GM12878 (cell line): Measurements from ENCODE around the gene TRIM38. TPM values are rescaled to one million over a fixed set of nuclear protein-coding genes. Genes with fewer than 3 reads are reported as not detected.
A peak's percentile ranks its signal among the peaks of the same experiment; 100 is the strongest.

ENCODE experiments used
- ATAC-seq: fragments of 200-7000 bp; cut with Tn5 transposase; 3 replicates; pipeline ENCODE4 v1.9.1; 2020; ENCODE audit warnings: mild to moderate bottlenecking, moderate library complexity
- BruUV-seq: library from RNA; stranded (reverse); fragments of 400-500 nt; replicated peaks from 2 replicates; lab custom pipeline; 2021; lab: Mats Ljungman, UMichigan
- CTCF ChIA-PET: fragments of 300-600 bp; sonication (Branson Sonifier 250); formaldehyde crosslinking; extraction: SDS; loops from one replicate; lab custom pipeline; 2021; ENCODE audit warnings: inconsistent platforms; lab: Yijun Ruan, JAX
- POLR2A ChIA-PET: fragments of 350-600 bp; formaldehyde crosslinking; extraction: SDS; loops from one replicate; lab custom pipeline; 2021; ENCODE audit warnings: inconsistent platforms; lab: Charles Lee
- RAD21 ChIA-PET: fragments of 300-600 bp; sonication (Branson Sonifier 250); formaldehyde crosslinking; loops from one replicate; lab custom pipeline; 2023; ENCODE audit warnings: antibody characterized with exemption; ENCODE audit not compliant: unreplicated experiment; lab: Charles Lee
- SMC1A ChIA-PET: fragments of 300-600 bp; sonication (Branson Sonifier 250); formaldehyde crosslinking; loops from one replicate; lab custom pipeline; 2023; ENCODE audit not compliant: unreplicated experiment, uncharacterized antibody; lab: Charles Lee
- DNase-seq: peaks from one replicate; pipeline ENCODE4 v3.0.0-alpha.2; 2011; ENCODE audit warnings: low read depth, low spot score
- FAIRE-seq: peaks from 3 replicates; lab custom pipeline; 2011; peaks lifted over from hg19 to GRCh38; lab: Jason Lieb, UNC
- H2AFZ ChIP-seq: 2 replicates; pipeline ENCODE4 v1.6.0; 2011; ENCODE audit warnings: low read depth, low read length, control low read depth; ENCODE audit not compliant: control insufficient read depth
- H3K27ac ChIP-seq: 2 replicates; pipeline ENCODE4 v1.5.1; 2011; ENCODE audit warnings: control low read depth; ENCODE audit not compliant: control insufficient read depth, insufficient read depth
- H3K27me3 ChIP-seq, 2 experiments: replicated peaks in 1 of 2; 2 replicates each; pipeline versions ENCODE4 v1.6.0 to v1.6.1; 2011; ENCODE audit warnings: low read length in 1 of 2; ENCODE audit not compliant: control insufficient read depth in 2 of 2, insufficient read depth in 2 of 2
- H3K36me3 ChIP-seq, 2 experiments: 2 replicates each; pipeline ENCODE4 v1.5.1; 2011; ENCODE audit warnings: low read length in 1 of 2; ENCODE audit not compliant: control insufficient read depth in 2 of 2, insufficient read depth in 2 of 2
- H3K4me1 ChIP-seq: 2 replicates; pipeline ENCODE4 v1.6.1; 2011; ENCODE audit warnings: mild to moderate bottlenecking, low read length, moderate library complexity, mixed read lengths; ENCODE audit not compliant: control insufficient read depth, insufficient read depth
- H3K4me2 ChIP-seq: 2 replicates; pipeline ENCODE4 v1.6.0; 2011; ENCODE audit warnings: control low read depth; ENCODE audit not compliant: control insufficient read depth, insufficient read depth
- H3K4me3 ChIP-seq: fragments of 200-600 bp; sonication (generic); 2 replicates; pipeline ENCODE4 v1.5.1; 2016
- H3K79me2 ChIP-seq: 2 replicates; pipeline ENCODE4 v1.6.0; 2011; ENCODE audit warnings: low read length; ENCODE audit not compliant: control insufficient read depth, insufficient read depth
- H3K9ac ChIP-seq: 2 replicates; pipeline ENCODE4 v1.8.0; 2011; ENCODE audit warnings: low read length, control low read depth, mixed read lengths; ENCODE audit not compliant: control insufficient read depth, insufficient read depth
- H3K9me3 ChIP-seq: replicated peaks from 3 replicates; pipeline ENCODE4 v1.5.1; 2011; ENCODE audit warnings: mild to moderate bottlenecking, low read length; ENCODE audit not compliant: control insufficient read depth, insufficient read depth
- H4K20me1 ChIP-seq: 2 replicates; pipeline ENCODE4 v1.6.0; 2011; ENCODE audit not compliant: control insufficient read depth, insufficient read depth
- BMI1 ChIP-seq: fragments of 450-650 bp; IDR thresholded peaks from 2 replicates; pipeline ENCODE4 v1.6.1; 2016; ENCODE audit warnings: mild to moderate bottlenecking, moderate library complexity, borderline replicate concordance
- BRCA1 ChIP-seq: IDR thresholded peaks from 2 replicates; pipeline ENCODE4 v1.6.1; 2011; ENCODE audit warnings: low read depth, low read length, improper control_type of control experiment
- CBFB ChIP-seq: IDR thresholded peaks from 2 replicates; pipeline ENCODE4 v1.6.1; 2016; ENCODE audit warnings: antibody characterized with exemption, low read depth
- CHD4 ChIP-seq: fragments of 200-600 bp; sonication (generic); IDR thresholded peaks from 2 replicates; pipeline ENCODE4 v1.6.1; 2016; ENCODE audit warnings: mild to moderate bottlenecking
- HDAC2 ChIP-seq: fragments of 200-600 bp; sonication (generic); IDR thresholded peaks from 2 replicates; pipeline ENCODE4 v1.6.1; 2017
- MAX ChIP-seq: IDR thresholded peaks from 2 replicates; pipeline ENCODE4 v1.6.1; 2012; ENCODE audit warnings: low read depth, low read length, improper control_type of control experiment
- MTA2 ChIP-seq: fragments of 450-650 bp; IDR thresholded peaks from 2 replicates; pipeline ENCODE4 v1.6.1; 2016; ENCODE audit warnings: low read depth, mild to moderate bottlenecking, moderate library complexity
- SRF ChIP-seq, 2 experiments: IDR thresholded peaks; 2 replicates each; pipeline ENCODE4 v1.6.1; 2011; ENCODE audit warnings: low read depth in 2 of 2, low read length in 2 of 2, mild to moderate bottlenecking in 1 of 2, moderate library complexity in 1 of 2
- TAF1 ChIP-seq: IDR thresholded peaks from 2 replicates; pipeline ENCODE4 v1.6.1; 2011; ENCODE audit warnings: mild to moderate bottlenecking, low read depth, low read length, borderline replicate concordance
- ZNF274 ChIP-seq: IDR thresholded peaks from one replicate; pipeline ENCODE4 v1.8.0; 2011; ENCODE audit not compliant: insufficient read length, insufficient read depth
- WGBS: methylation state at CpG from one replicate; pipeline ENCODE4 v1.1.6; 2016; ENCODE audit warnings: low lambda C conversion rate; ENCODE audit not compliant: insufficient replicate concordance, insufficient coverage; ENCODE audit errors: missing lambda C conversion rate; 5-methylcytosine and 5-hydroxymethylcytosine counted together
- in situ Hi-C: fragments of 300-500 bp; cut with MboI; formaldehyde crosslinking; loops from 9 replicates; pipeline ENCODE4 v1.14.3; 2018; ENCODE audit warnings: mixed read lengths
- intact Hi-C: fragments of 100-400 bp; cut with micrococcal nuclease; formaldehyde crosslinking; loops from one replicate; pipeline ENCODE4 v1.14.2; 2022; ENCODE audit not compliant: unreplicated experiment
- polyA plus RNA-seq, 11 experiments: library from polyadenylated mRNA; depleted of rRNA in 4 of 11; unstranded in 6 of 11; stranded (reverse) in 5 of 11; fragments of >200 nt; fragmentation: Nextera tagmentation in 4 of 11; fragmentation: Illumina TruSeq in 1 of 11; extraction: Ambion mirVana in 4 of 11; extraction: Trizol in 1 of 11; gene quantifications; 1 replicate in 1 of 11; 2 replicates in 10 of 11; pipeline versions ENCODE4 v1.2.1 to v1.2.3, GENCODE V29; 2011 to 2016; ENCODE audit warnings: inconsistent platforms in 2 of 11, missing spikeins in 2 of 11, low read depth in 1 of 11
- total RNA-seq, 4 experiments: library from RNA; depleted of rRNA in 3 of 4; stranded (reverse); fragments of >200 nt in 3 of 4; fragmentation: Illumina TruSeq in 1 of 4; extraction: Trizol in 1 of 4; gene quantifications; 2 replicates each; pipeline versions ENCODE4 v1.2.1 to v1.2.3, GENCODE V29; 2013 to 2021

Gene TRIM38
- total and polyA plus RNA-seq, 10 of the 15 experiments (the other 5 are each of a cell fraction or from before 2014, with no cell fraction given), result 4.5 to 14.7 (median 11.1) TPM

DNA sequence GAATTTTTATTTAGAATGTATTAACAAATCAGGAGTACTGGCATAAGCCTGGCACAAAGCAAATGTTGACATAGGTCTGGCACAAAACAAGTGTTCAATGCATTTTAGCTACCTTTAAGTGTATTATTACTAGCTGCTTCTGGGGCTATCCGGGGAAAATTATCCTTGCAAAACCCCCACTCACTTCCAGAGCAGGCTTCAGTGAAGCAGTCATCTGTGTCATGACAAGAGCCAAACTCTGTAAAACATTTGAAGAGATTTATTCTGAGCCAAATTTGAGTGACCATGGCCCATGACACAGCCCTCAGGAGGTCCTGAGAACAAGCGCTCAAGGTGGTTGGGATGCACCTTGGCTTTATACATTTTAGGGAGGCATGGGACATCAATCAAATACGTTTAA, 6.4 kb upstream of the TRIM38 start:
- in situ Hi-C loops, result no loop called here
- 68% methylated on average over 3 of the region's 3 CpGs for WGBS
- POLR2A ChIA-PET, result no interaction called here
- no TSS peak for BruUV-seq
- H3K9me3 ChIP-seq, result peaks cover 2% of the 10 kb centered on the region; the same call in 2 of the 3 replicates
- TF ChIP-seq HDAC2, result no peak
- TF ChIP-seq BRCA1, result no peak
- TF ChIP-seq TAF1, result no peak
- TF ChIP-seq BMI1, result no peak
- TF ChIP-seq MTA2, result no peak
- TF ChIP-seq ZNF274, result no peak
- TF ChIP-seq CBFB, result no peak
- TF ChIP-seq, all 136 proteins: peak for 0
- ATAC-seq, result no peak
- H3K79me2 ChIP-seq, result no peaks in the 10 kb centered on the region
- intact Hi-C loops, result no loop called here
- no peak for FAIRE-seq
- H3K27me3 ChIP-seq, result no peaks in the 10 kb centered on the region
- ChIA-PET RAD21 (interaction anchor here (0.7 kb wide), 1 partner anchor 10 kb away, joined by 3 read pairs; no protein-coding TSS in a partner anchor), SMC1A (interaction anchor here (2.2 kb wide), 1 partner anchor 9 kb away, joined by 6 read pairs; no protein-coding TSS in a partner anchor), CTCF (interaction anchor here (1.0 kb wide), 1 partner anchor 12 kb away, joined by 3 read pairs; no protein-coding TSS in a partner anchor)
- H3K4me2 ChIP-seq, result no peak overlapping the region
- H3K4me3 ChIP-seq, result no peak overlapping the region
- H4K20me1 ChIP-seq, result no peaks in the 10 kb centered on the region
- no peak overlapping the region for H3K9ac ChIP-seq
- no peak overlapping the region for H3K27ac ChIP-seq
- H2AFZ ChIP-seq, result no peak overlapping the region
- H3K36me3 ChIP-seq, result no peaks in the 10 kb centered on the region
- peaks cover 10% of the 10 kb centered on the region for H3K4me1 ChIP-seq
- DNase-seq, result no peak

DNA sequence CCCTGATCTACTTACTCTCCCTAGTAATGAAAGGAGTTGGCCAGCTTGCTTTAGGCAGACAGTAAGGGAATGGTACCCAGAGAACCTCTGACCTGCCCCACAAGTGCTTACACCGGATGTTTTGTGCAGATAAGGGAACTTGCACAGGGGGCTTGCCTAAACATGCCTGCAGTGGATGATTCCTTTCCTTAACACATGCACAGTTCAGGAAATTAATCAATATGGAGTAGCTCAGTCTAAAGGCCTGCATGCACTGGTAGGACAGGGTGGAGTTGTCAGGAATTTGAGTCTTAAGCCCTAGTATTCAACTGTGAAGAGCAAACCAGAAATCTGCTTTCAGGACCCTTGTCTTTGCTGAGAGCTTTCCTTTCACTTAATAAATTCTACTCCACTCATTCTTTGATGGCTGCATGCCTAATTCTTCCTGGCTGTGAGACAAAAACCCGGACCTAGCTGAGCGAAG, 3.9 kb upstream of the TRIM38 start:
- FAIRE-seq, result no peak

More for the DNA sequence above, 3.9 kb upstream of the TRIM38 start:
- ChIA-PET SMC1A (interaction anchor here (0.7 to 2.5 kb wide), 6 partner anchors 9 to 240 kb away, joined by 3 to 8 read pairs (median 4); no protein-coding TSS in a partner anchor), CTCF (interaction anchor here (0.6 to 5.3 kb wide), 5 partner anchors 35 to 170 kb away, joined by 3 to 62 read pairs (median 4); no protein-coding TSS in a partner anchor), RAD21 (interaction anchor here (1.0 to 1.5 kb wide), 3 partner anchors 10 to 33 kb away, joined by 3 to 8 read pairs (median 4); no protein-coding TSS in a partner anchor), POLR2A (interaction anchor here (0.6 to 2.2 kb wide), 3 partner anchors 9 to 67 kb away, joined by 3 to 6 read pairs (median 5); no protein-coding TSS in a partner anchor)
- 26% methylated on average over 3 of the region's 3 CpGs for WGBS
- H3K4me3 ChIP-seq, result no peak overlapping the region
- intact Hi-C loops, result no loop called here
- H2AFZ ChIP-seq, result peak overlapping the region; percentile 55
- DNase-seq (no peak), ATAC-seq (no peak)
- TF ChIP-seq SRF (IDR thresholded peaks at IDR 0.05; ENCODE audit: low read depth in 2 of 2, low read length in 2 of 2), result peak in 1 of 2 experiments; percentile 66; a peak in 1 of 4 replicates
- TF ChIP-seq MAX, result no peak
- no peak for TF ChIP-seq CHD4
- H4K20me1 ChIP-seq, result no peaks in the 10 kb centered on the region
- H3K9me3 ChIP-seq, result peaks cover 2% of the 10 kb centered on the region; the same call in 2 of the 3 replicates
- in situ Hi-C loops, result no loop called here
- peak overlapping the region; percentile 35 for H3K27ac ChIP-seq
- H3K4me2 ChIP-seq, result no peak overlapping the region
- no peaks in the 10 kb centered on the region for H3K36me3 ChIP-seq
- no peak overlapping the region for H3K9ac ChIP-seq
- H3K27me3 ChIP-seq, result no peaks in the 10 kb centered on the region
- no TSS peak for BruUV-seq
- peaks cover 16% of the 10 kb centered on the region for H3K4me1 ChIP-seq
- peaks cover 11% of the 10 kb centered on the region for H3K79me2 ChIP-seq
